ENCODE measurements around the gene PCDHGA6. TPM values are rescaled to one million over a fixed set of nuclear protein-coding genes. Genes with fewer than 3 reads are reported as not detected.

Gene PCDHGA6
- total RNA-seq, 1 donor from 2014 or later = 0.41 TPM

DNA sequence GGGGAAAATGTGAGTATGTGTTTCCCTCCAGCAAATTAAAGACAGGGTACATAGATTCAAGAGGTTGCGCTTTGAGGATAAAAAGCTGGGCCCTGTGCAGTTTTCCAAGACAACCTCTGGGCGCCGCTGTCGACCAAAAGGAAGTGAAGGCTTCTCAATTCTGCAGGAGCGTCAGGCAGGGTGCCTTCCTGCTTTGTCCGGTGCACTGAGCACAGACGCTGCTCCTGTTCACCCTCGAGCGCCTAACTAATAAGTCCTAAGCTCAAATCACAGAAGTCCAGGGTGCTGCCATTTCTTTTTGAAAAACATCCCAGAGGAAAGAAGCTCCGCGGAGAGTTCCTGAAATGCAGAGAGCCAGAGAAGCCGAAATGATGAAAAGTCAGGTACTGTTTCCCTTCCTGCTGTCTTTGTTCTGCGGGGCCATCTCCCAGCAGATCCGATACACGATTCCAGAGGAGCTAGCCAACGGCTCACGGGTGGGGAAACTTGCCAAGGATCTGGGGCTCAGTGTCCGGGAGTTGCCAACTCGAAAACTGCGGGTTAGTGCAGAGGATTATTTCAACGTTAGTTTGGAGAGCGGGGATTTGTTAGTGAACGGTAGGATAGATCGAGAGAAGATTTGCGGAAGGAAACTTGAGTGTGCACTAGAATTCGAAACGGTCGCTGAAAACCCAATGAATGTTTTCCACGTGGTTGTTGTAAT lies 23.6 kb upstream of the PCDHGA6 start, which contains the start of gene PCDHGB1:
Gene PCDHGB1, plus strand, starts transcription at position 183 of the 703 bp plus-strand sequence. Its CDS starts 162 bp downstream, at position 345.
- TF ChIP-seq EZH2 (IDR thresholded peaks at IDR 0.05; ENCODE audit: insufficient read depth, low read length) = no peak
- TF ChIP-seq, protein P1, sequence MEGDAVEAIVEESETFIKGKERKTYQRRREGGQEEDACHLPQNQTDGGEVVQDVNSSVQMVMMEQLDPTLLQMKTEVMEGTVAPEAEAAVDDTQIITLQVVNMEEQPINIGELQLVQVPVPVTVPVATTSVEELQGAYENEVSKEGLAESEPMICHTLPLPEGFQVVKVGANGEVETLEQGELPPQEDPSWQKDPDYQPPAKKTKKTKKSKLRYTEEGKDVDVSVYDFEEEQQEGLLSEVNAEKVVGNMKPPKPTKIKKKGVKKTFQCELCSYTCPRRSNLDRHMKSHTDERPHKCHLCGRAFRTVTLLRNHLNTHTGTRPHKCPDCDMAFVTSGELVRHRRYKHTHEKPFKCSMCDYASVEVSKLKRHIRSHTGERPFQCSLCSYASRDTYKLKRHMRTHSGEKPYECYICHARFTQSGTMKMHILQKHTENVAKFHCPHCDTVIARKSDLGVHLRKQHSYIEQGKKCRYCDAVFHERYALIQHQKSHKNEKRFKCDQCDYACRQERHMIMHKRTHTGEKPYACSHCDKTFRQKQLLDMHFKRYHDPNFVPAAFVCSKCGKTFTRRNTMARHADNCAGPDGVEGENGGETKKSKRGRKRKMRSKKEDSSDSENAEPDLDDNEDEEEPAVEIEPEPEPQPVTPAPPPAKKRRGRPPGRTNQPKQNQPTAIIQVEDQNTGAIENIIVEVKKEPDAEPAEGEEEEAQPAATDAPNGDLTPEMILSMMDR (IDR thresholded peaks at IDR 0.05; ENCODE audit: insufficient read depth, low read depth, low read length) = peak; percentile 40
- no peaks in the 10 kb centered on the region for H3K4me1 ChIP-seq (ENCODE audit: insufficient read depth, low read length)
- peak within 1 kb of the TSS; percentile 48 for H3K4me3 ChIP-seq (ENCODE audit: insufficient read depth, low read depth, low read length)
- H3K9me3 Mint-ChIP-seq (ENCODE audit: unreplicated experiment) = peaks cover 26% of the 10 kb centered on the region
- H3K9ac ChIP-seq (ENCODE audit: low read length) = peak within 1 kb of the TSS; percentile 39
- H3K27ac Mint-ChIP-seq (ENCODE audit: unreplicated experiment) = no peak within 1 kb of the TSS
- H3K27me3 ChIP-seq (ENCODE audit: insufficient read depth, low read length) = peaks cover 3% of the 10 kb centered on the region
- peak within 1 kb of the TSS; percentile 24 for H3K4me3 Mint-ChIP-seq (ENCODE audit: unreplicated experiment)
- H3K27me3 Mint-ChIP-seq (ENCODE audit: low read depth, unreplicated experiment) = no peaks in the 10 kb centered on the region
- peak within 1 kb of the TSS; percentile 77 for H3K4me2 ChIP-seq (ENCODE audit: low read length)
- no peaks in the 10 kb centered on the region for H3K36me3 ChIP-seq (ENCODE audit: insufficient read depth, low read length)
- FAIRE-seq = no peak
- peak; percentile 41 for DNase-seq (ENCODE audit: low read depth)
- H3K36me3 Mint-ChIP-seq (ENCODE audit: low read depth, unreplicated experiment) = peaks cover 2% of the 10 kb centered on the region
- no peaks in the 10 kb centered on the region for H3K4me1 Mint-ChIP-seq (ENCODE audit: low read depth, unreplicated experiment)
- no peak within 1 kb of the TSS for H3K27ac ChIP-seq (ENCODE audit: low read depth, low read length)
- no peaks in the 10 kb centered on the region for H4K20me1 ChIP-seq (ENCODE audit: insufficient read depth, low read length)
- H3K79me2 ChIP-seq (ENCODE audit: insufficient read depth, low read length) = no peaks in the 10 kb centered on the region
- H3K9me3 ChIP-seq (ENCODE audit: insufficient read depth, low read depth, low read length) = peaks cover 31% of the 10 kb centered on the region
- peak within 1 kb of the TSS; percentile 60 for H2AFZ ChIP-seq (ENCODE audit: low read depth, low read length)

DNA sequence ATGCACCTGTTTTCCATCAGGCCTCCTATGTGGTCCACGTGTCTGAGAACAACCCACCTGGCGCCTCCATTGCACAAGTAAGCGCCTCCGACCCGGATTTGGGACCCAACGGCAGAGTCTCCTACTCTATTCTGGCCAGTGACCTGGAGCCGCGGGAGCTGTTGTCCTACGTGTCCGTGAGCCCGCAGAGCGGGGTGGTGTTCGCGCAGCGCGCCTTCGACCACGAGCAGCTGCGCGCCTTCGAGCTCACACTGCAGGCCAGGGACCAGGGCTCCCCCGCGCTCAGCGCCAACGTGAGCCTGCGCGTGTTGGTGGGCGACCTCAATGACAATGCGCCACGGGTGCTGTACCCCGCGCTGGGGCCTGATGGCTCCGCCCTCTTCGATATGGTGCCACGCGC lies 22.1 kb upstream of the PCDHGA6 start:
- no peak for TF ChIP-seq EZH2 (IDR thresholded peaks at IDR 0.05; ENCODE audit: insufficient read depth, low read length)
- TF ChIP-seq, protein P1 (IDR thresholded peaks at IDR 0.05; ENCODE audit: insufficient read depth, low read depth, low read length) = no peak
- no peaks in the 10 kb centered on the region for H3K27me3 Mint-ChIP-seq (ENCODE audit: low read depth, unreplicated experiment)
- no peak overlapping the region for H3K4me3 Mint-ChIP-seq (ENCODE audit: unreplicated experiment)
- H3K79me2 ChIP-seq (ENCODE audit: insufficient read depth, low read length) = no peaks in the 10 kb centered on the region
- no peak overlapping the region for H3K27ac ChIP-seq (ENCODE audit: low read depth, low read length)
- no peak overlapping the region for H3K4me2 ChIP-seq (ENCODE audit: low read length)
- no peaks in the 10 kb centered on the region for H4K20me1 ChIP-seq (ENCODE audit: insufficient read depth, low read length)
- no peak overlapping the region for H3K4me3 ChIP-seq (ENCODE audit: insufficient read depth, low read depth, low read length)
- H3K27me3 ChIP-seq (ENCODE audit: insufficient read depth, low read length) = peaks cover 3% of the 10 kb centered on the region
- no peaks in the 10 kb centered on the region for H3K4me1 Mint-ChIP-seq (ENCODE audit: low read depth, unreplicated experiment)
- H3K36me3 ChIP-seq (ENCODE audit: insufficient read depth, low read length) = no peaks in the 10 kb centered on the region
- H3K4me1 ChIP-seq (ENCODE audit: insufficient read depth, low read length) = no peaks in the 10 kb centered on the region
- no peak for DNase-seq (ENCODE audit: low read depth)
- peaks cover 31% of the 10 kb centered on the region for H3K9me3 Mint-ChIP-seq (ENCODE audit: unreplicated experiment)
- no peak for FAIRE-seq
- H2AFZ ChIP-seq (ENCODE audit: low read depth, low read length) = no peak overlapping the region
- peaks cover 41% of the 10 kb centered on the region for H3K9me3 ChIP-seq (ENCODE audit: insufficient read depth, low read depth, low read length)
- no peak overlapping the region for H3K27ac Mint-ChIP-seq (ENCODE audit: unreplicated experiment)
- H3K36me3 Mint-ChIP-seq (ENCODE audit: low read depth, unreplicated experiment) = peaks cover 7% of the 10 kb centered on the region
- no peak overlapping the region for H3K9ac ChIP-seq (ENCODE audit: low read length)

DNA sequence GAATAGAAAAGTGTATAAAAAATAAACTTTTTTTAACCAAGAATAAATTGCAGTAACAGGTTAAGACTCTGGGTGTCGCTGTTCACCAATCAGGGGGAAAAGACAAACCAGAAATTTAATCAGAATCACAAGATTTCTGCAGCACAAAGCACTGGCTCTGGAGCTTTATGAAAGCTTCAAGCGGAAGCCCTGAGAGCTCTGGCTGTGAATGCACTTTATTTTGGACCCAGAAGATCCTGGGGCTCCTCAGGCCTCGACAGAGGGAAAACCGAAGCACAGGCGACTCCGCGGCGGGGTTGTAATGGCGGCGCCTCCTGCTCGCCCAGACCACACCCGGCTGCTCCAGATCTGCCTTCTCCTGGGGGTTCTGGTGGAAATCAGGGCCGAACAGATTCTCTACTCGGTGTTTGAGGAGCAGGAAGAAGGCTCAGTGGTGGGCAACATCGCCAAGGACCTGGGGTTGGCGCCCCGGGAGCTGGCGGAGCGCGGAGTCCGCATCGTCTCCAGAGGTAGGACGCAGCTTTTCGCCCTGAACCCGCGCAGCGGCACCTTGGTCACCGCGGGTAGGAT lies 18.7 kb upstream of the PCDHGA6 start, which contains the start of gene PCDHGA4:
Gene PCDHGA4, plus strand, starts transcription at position 122 of the 570 bp plus-strand sequence. Its CDS starts 87 bp downstream, at position 209.
- no peak for FAIRE-seq
- H2AFZ ChIP-seq (ENCODE audit: low read depth, low read length) = no peak within 1 kb of the TSS
- no peaks in the 10 kb centered on the region for H3K36me3 ChIP-seq (ENCODE audit: insufficient read depth, low read length)
- no peaks in the 10 kb centered on the region for H3K4me1 ChIP-seq (ENCODE audit: insufficient read depth, low read length)
- no peaks in the 10 kb centered on the region for H3K79me2 ChIP-seq (ENCODE audit: insufficient read depth, low read length)
- Mint-ChIP-seq H3K9me3 (ENCODE audit: unreplicated experiment) (peaks cover 33% of the 10 kb centered on the region), H3K27ac (ENCODE audit: unreplicated experiment) (no peak within 1 kb of the TSS), H3K36me3 (ENCODE audit: low read depth, unreplicated experiment) (peaks cover 8% of the 10 kb centered on the region), H3K4me1 (ENCODE audit: low read depth, unreplicated experiment) (no peaks in the 10 kb centered on the region), H3K27me3 (ENCODE audit: low read depth, unreplicated experiment) (no peaks in the 10 kb centered on the region), H3K4me3 (ENCODE audit: unreplicated experiment) (no peak within 1 kb of the TSS)
- no peak within 1 kb of the TSS for H3K4me3 ChIP-seq (ENCODE audit: insufficient read depth, low read depth, low read length)
- H3K27me3 ChIP-seq (ENCODE audit: insufficient read depth, low read length) = peaks cover 3% of the 10 kb centered on the region
- H3K9ac ChIP-seq (ENCODE audit: low read length) = no peak within 1 kb of the TSS
- H3K9me3 ChIP-seq (ENCODE audit: insufficient read depth, low read depth, low read length) = peaks cover 47% of the 10 kb centered on the region
- DNase-seq (ENCODE audit: low read depth) = no peak
- TF ChIP-seq, protein P1 (IDR thresholded peaks at IDR 0.05; ENCODE audit: insufficient read depth, low read depth, low read length) = peak; percentile 39
- no peak for TF ChIP-seq EZH2 (IDR thresholded peaks at IDR 0.05; ENCODE audit: insufficient read depth, low read length)
- no peak within 1 kb of the TSS for H3K27ac ChIP-seq (ENCODE audit: low read depth, low read length)
- H3K4me2 ChIP-seq (ENCODE audit: low read length) = peak within 1 kb of the TSS; percentile 45
- H4K20me1 ChIP-seq (ENCODE audit: insufficient read depth, low read length) = no peaks in the 10 kb centered on the region

All from astrocyte (in vitro differentiated cells and primary cell).